GM12892 (cell line): Measurements from ENCODE around the gene PPCDC.

Source experiments
- POLR2A ChIP-seq: IDR thresholded peaks from 2 replicates; pipeline ENCODE4 v1.6.1; 2011; ENCODE audit warnings: low read depth, low read length, control low read depth
- POLR2AphosphoS5 ChIP-seq: IDR thresholded peaks from 2 replicates; pipeline ENCODE4 v1.6.1; 2011; ENCODE audit warnings: low read depth, low read length, control low read depth
- TAF1 ChIP-seq: IDR thresholded peaks from 2 replicates; pipeline ENCODE4 v1.6.1; 2011; ENCODE audit warnings: low read depth, mild to moderate bottlenecking, control low read depth, low read length, borderline replicate concordance

- no peak for TF ChIP-seq POLR2AphosphoS5
- no peak for TF ChIP-seq POLR2A
- no peak for TF ChIP-seq TAF1
These were observed 6.6 kb downstream of the PPCDC start for GRCh38 chr15:75030023-75030413.
